ENCODE results near the gene SLC9A3.

DNA sequence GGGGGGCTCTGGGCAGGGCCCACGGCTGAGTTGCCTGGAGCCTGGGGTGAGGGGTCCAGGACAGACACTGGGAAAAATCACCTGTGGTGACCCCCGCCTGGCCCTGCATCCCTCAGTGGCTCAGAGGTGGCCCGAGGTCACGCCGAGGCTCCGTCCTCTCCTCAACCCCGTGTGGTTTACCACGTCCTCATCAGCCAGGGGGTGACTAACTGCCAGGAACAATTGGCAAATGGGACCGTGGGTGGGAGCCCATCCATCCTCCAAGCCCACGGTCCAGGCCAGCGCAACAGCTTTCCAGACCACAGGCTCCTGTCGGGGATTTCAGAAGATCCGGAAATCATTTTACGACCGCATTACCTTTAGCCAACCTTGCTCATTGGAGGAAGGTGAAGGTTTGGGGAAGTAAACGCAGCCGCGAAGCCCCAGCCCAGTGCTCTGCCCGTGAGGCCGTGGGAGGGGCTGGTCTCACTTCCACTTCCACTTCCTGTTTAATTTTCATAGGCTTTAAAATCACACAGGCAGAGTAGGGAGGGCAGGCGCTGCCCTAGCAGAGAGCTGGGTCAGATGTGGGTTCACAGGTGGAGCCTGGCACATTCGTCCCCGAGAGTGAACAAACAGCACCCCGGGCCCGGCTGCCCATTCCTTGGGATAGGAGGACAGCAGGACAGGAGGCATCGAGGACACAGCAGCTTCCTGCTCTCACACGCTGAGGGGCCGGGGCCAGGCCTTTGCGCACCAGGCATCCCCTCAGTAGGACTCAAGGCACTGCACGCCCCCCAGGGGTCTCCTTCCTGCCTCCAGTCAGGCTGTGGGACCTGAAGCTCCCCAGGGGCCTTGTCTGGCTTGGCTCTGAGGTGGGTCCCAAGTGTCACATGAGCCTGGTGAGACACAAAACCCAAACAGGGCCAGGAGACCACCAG, 19.8 kb upstream of the SLC9A3 start:
- no peak for TF ChIP-seq POLR2A (IDR thresholded peaks at IDR 0.05; ENCODE audit: borderline replicate concordance, extremely low read depth, insufficient read depth, insufficient read length)
- TF ChIP-seq POLR2AphosphoS5 (IDR thresholded peaks at IDR 0.05; ENCODE audit: low read depth, low read length), result no peak
- TF ChIP-seq, protein P1, sequence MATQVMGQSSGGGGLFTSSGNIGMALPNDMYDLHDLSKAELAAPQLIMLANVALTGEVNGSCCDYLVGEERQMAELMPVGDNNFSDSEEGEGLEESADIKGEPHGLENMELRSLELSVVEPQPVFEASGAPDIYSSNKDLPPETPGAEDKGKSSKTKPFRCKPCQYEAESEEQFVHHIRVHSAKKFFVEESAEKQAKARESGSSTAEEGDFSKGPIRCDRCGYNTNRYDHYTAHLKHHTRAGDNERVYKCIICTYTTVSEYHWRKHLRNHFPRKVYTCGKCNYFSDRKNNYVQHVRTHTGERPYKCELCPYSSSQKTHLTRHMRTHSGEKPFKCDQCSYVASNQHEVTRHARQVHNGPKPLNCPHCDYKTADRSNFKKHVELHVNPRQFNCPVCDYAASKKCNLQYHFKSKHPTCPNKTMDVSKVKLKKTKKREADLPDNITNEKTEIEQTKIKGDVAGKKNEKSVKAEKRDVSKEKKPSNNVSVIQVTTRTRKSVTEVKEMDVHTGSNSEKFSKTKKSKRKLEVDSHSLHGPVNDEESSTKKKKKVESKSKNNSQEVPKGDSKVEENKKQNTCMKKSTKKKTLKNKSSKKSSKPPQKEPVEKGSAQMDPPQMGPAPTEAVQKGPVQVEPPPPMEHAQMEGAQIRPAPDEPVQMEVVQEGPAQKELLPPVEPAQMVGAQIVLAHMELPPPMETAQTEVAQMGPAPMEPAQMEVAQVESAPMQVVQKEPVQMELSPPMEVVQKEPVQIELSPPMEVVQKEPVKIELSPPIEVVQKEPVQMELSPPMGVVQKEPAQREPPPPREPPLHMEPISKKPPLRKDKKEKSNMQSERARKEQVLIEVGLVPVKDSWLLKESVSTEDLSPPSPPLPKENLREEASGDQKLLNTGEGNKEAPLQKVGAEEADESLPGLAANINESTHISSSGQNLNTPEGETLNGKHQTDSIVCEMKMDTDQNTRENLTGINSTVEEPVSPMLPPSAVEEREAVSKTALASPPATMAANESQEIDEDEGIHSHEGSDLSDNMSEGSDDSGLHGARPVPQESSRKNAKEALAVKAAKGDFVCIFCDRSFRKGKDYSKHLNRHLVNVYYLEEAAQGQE (IDR thresholded peaks at IDR 0.05; ENCODE audit: low read depth), result no peak
- TF ChIP-seq SIN3A (IDR thresholded peaks at IDR 0.05; ENCODE audit: low read depth), result no peak
- TF ChIP-seq, protein P2, sequence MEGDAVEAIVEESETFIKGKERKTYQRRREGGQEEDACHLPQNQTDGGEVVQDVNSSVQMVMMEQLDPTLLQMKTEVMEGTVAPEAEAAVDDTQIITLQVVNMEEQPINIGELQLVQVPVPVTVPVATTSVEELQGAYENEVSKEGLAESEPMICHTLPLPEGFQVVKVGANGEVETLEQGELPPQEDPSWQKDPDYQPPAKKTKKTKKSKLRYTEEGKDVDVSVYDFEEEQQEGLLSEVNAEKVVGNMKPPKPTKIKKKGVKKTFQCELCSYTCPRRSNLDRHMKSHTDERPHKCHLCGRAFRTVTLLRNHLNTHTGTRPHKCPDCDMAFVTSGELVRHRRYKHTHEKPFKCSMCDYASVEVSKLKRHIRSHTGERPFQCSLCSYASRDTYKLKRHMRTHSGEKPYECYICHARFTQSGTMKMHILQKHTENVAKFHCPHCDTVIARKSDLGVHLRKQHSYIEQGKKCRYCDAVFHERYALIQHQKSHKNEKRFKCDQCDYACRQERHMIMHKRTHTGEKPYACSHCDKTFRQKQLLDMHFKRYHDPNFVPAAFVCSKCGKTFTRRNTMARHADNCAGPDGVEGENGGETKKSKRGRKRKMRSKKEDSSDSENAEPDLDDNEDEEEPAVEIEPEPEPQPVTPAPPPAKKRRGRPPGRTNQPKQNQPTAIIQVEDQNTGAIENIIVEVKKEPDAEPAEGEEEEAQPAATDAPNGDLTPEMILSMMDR (IDR thresholded peaks at IDR 0.05 in 2 of 3, conservative IDR thresholded peaks at IDR 0.05 in 1 of 3; ENCODE audit: borderline replicate concordance in 1 of 3, insufficient read depth in 1 of 3, low read depth in 2 of 3, low read length in 2 of 3), result no peak
- TF ChIP-seq EZH2phosphoT487 (IDR thresholded peaks at IDR 0.05; ENCODE audit: borderline replicate concordance), result no peak
- TF ChIP-seq EGR1 (IDR thresholded peaks at IDR 0.05; ENCODE audit: low read depth), result no peak
- TF ChIP-seq EZH2 (IDR thresholded peaks at IDR 0.05), result no peak
- TF ChIP-seq SRF (IDR thresholded peaks at IDR 0.05; ENCODE audit: low read depth), result no peak
